ENCODE data around the gene ZNF154. TPM values are rescaled to one million over a fixed set of nuclear protein-coding genes. Genes with fewer than 3 reads are reported as not detected.
A peak's percentile ranks its signal among the peaks of the same experiment; 100 is the strongest.

The ZNF154 gene
- total RNA-seq, 1 donor from 2014 or later: 4.5 TPM

DNA sequence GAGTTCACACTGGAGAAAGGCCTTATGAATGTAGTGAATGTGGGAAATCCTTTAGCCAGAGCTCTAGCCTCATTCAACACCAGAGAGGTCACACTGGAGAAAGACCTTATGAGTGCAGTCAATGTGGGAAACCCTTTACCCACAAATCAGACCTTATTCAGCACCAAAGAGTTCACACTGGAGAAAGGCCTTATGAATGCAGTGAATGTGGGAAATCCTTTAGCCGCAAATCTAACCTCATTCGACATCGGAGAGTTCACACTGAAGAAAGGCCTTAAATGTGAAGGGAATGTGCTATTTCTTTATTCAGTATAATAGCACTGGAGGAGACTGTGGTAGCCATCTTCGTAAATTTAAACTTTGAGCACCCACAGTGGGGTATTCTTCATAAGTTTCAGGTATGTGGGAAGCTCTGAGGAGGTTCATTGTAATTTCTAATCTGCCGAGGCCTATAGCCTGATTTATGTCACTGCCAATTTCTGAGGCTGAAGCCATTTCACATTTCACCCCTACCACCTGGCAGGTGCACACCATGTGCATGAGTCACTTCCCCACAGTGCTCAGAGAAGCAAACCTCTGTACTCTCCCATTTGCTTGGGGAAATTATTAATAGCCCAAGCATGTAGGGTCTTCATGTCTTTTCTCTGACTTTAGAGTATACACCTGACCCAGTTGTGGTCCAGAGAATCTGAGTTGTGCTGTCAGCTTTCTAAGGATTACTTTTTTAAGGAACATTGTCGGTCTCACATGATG, 20.8 kb downstream of the ZNF154 start:
- intact Hi-C loops (cut with DNase I): no loop called here
- H3K9me3 ChIP-seq: peaks cover 85% of the 10 kb centered on the region
- H3K27me3 ChIP-seq: no peaks in the 10 kb centered on the region
- no peak overlapping the region for H3K4me3 ChIP-seq
- no peak overlapping the region for H3K27ac ChIP-seq
- no peak for TF ChIP-seq CTCF (IDR thresholded peaks at IDR 0.05)
- peaks cover 19% of the 10 kb centered on the region for H3K36me3 ChIP-seq
- DNase-seq (no peak), ATAC-seq (no peak)
- H3K4me1 ChIP-seq: peaks cover 2% of the 10 kb centered on the region

- DNase-seq (no peak), ATAC-seq (no peak)
- Histone ChIP-seq H3K4me1 (peaks cover 9% of the 10 kb centered on the region), H3K9me3 (peaks cover 84% of the 10 kb centered on the region), H3K4me3 (no peak overlapping the region), H3K27me3 (no peaks in the 10 kb centered on the region), H3K36me3 (peaks cover 19% of the 10 kb centered on the region), H3K27ac (no peak overlapping the region)
- intact Hi-C loops (cut with DNase I): no loop called here
- no peak for TF ChIP-seq CTCF (IDR thresholded peaks at IDR 0.05)
Observed at GRCh38 chr19:57687363-57688010, 21.5 kb downstream of the ZNF154 start.

- Histone ChIP-seq H3K9me3 (peaks cover 84% of the 10 kb centered on the region), H3K36me3 (peaks cover 19% of the 10 kb centered on the region), H3K4me3 (no peak overlapping the region), H3K27ac (no peak overlapping the region), H3K27me3 (no peaks in the 10 kb centered on the region), H3K4me1 (peaks cover 13% of the 10 kb centered on the region)
- intact Hi-C loops (cut with DNase I): no loop called here
- DNase-seq: no peak
- no peak for TF ChIP-seq CTCF (IDR thresholded peaks at IDR 0.05)
- no peak for ATAC-seq
Observed at GRCh38 chr19:57686727-57687126, 22.3 kb downstream of the ZNF154 start.

DNA sequence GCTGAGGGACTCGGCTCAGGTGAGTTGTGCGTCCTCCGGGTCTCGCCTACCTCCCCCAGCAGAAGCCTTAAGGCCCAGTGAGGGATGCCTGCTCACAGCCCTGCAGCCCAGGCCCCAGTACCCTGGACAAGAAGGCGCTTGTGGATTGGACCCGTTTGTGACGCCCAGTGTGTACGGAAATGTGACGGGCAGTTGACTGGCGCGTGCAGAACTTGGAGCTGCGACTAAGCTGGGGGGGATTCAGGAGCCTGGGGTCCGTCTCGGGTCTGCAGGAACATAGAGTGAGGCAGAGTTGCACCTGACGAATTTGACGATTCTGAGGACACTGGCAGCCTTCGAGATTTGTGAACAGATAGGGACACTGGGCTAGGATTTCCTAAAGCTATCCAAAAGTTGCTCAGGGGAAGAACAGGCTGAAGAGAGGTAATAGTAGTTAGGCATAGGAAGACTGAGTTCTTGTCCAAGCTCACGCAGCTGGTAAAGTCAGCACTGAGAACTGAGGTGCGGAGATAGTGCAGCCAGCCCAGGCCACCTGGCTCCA, 26.7 kb downstream of the ZNF154 start:
- peaks cover 19% of the 10 kb centered on the region for H3K36me3 ChIP-seq
- peaks cover 41% of the 10 kb centered on the region for H3K9me3 ChIP-seq
- H3K27ac ChIP-seq: peak overlapping the region; percentile 63
- no peak for TF ChIP-seq CTCF (IDR thresholded peaks at IDR 0.05)
- H3K27me3 ChIP-seq: no peaks in the 10 kb centered on the region
- intact Hi-C loops (cut with DNase I): no loop called here
- ATAC-seq: no peak
- DNase-seq: no peak
- peak overlapping the region; percentile 98 for H3K4me3 ChIP-seq
- peaks cover 13% of the 10 kb centered on the region for H3K4me1 ChIP-seq

DNA sequence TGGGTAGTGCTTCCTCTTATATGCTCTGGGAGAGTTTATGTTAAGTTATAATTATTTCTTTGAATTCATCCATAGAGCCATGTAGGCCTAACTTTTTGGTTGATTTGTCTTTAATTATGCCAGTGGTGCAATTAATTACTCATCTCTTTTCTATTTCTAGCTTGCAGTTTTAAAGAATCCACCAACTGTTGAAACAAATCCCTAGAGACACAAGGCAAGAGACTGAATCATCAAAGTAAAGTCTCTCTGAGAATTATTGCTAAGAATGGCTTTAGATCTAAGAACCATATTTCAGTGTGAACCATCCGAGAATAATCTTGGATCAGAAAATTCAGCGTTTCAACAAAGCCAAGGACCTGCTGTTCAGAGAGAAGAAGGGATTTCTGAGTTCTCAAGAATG, 33.1 kb downstream of the ZNF154 start:
- Histone ChIP-seq H3K4me3 (no peak overlapping the region), H3K27ac (no peak overlapping the region), H3K9me3 (no peaks in the 10 kb centered on the region), H3K36me3 (no peaks in the 10 kb centered on the region), H3K4me1 (no peaks in the 10 kb centered on the region), H3K27me3 (peaks cover 7% of the 10 kb centered on the region)
- TF ChIP-seq CTCF (IDR thresholded peaks at IDR 0.05): no peak
- no peak for ATAC-seq
- intact Hi-C loops (cut with DNase I): no loop called here
- DNase-seq: no peak
